ENCODE results near the gene KLHL29.

The KLHL29 gene

GRCh38 chr2:23423062-23423872 is 38.3 kb downstream of the KLHL29 start:
- no peak for DNase-seq

- no peak for DNase-seq
Measured at GRCh38 chr2:23423873-23424680, 39.1 kb downstream of the KLHL29 start.

GRCh38 chr2:23425338-23425871 is 40.4 kb downstream of the KLHL29 start:
- DNase-seq = no peak

- no peak for DNase-seq
Measured at GRCh38 chr2:23425885-23426262, 40.9 kb downstream of the KLHL29 start.

GRCh38 chr2:23426263-23426905 is 41.4 kb downstream of the KLHL29 start:
- no peak for DNase-seq

GRCh38 chr2:23427350-23427749 is 42.4 kb downstream of the KLHL29 start:
- DNase-seq = no peak

- no peak for DNase-seq
Measured at GRCh38 chr2:23427976-23428375, 43.0 kb downstream of the KLHL29 start.

- DNase-seq = no peak
Measured at GRCh38 chr2:23429036-23429435, 44.1 kb downstream of the KLHL29 start.

GRCh38 chr2:23430263-23430662 is 45.3 kb downstream of the KLHL29 start:
- peak; percentile 39 for DNase-seq

GRCh38 chr2:23432531-23432930 is 47.6 kb downstream of the KLHL29 start:
- DNase-seq = no peak

- no peak for DNase-seq
Measured at GRCh38 chr2:23433282-23433681, 48.3 kb downstream of the KLHL29 start.

GRCh38 chr2:23434721-23435121 is 49.7 kb downstream of the KLHL29 start:
- no peak for DNase-seq

- DNase-seq = no peak
Measured at GRCh38 chr2:23435250-23436035, 50.5 kb downstream of the KLHL29 start.

- DNase-seq = no peak
Measured at GRCh38 chr2:23436346-23437098, 51.5 kb downstream of the KLHL29 start.

- DNase-seq = no peak
Measured at GRCh38 chr2:23441414-23441813, 56.4 kb downstream of the KLHL29 start.

GRCh38 chr2:23445450-23445868 is 60.5 kb downstream of the KLHL29 start:
- DNase-seq = no peak

- DNase-seq = no peak
Measured at GRCh38 chr2:23446916-23447315, 61.9 kb downstream of the KLHL29 start.

GRCh38 chr2:23447405-23447804 is 62.4 kb downstream of the KLHL29 start:
- DNase-seq = no peak

GRCh38 chr2:23448906-23449305 is 63.9 kb downstream of the KLHL29 start:
- DNase-seq = no peak

GRCh38 chr2:23449413-23449812 is 64.4 kb downstream of the KLHL29 start:
- DNase-seq = no peak

GRCh38 chr2:23449831-23450331 is 64.9 kb downstream of the KLHL29 start:
- DNase-seq = no peak

GRCh38 chr2:23452372-23452771 is 67.4 kb downstream of the KLHL29 start:
- no peak for DNase-seq
